HG03460 (cell line): ENCODE results near the gene RASL11A.
"Not testable (repeated sequence)": the region's sequence is repeated elsewhere in the genome, so short reads cannot be mapped to it uniquely, and the experiment has no call there.

Experiments
- ATAC-seq: cut with Tn5 transposase; IDR thresholded peaks from one replicate; pipeline ENCODE4 v1.9.1; 2021; ENCODE audit not compliant: unreplicated experiment

RASL11A gene

DNA sequence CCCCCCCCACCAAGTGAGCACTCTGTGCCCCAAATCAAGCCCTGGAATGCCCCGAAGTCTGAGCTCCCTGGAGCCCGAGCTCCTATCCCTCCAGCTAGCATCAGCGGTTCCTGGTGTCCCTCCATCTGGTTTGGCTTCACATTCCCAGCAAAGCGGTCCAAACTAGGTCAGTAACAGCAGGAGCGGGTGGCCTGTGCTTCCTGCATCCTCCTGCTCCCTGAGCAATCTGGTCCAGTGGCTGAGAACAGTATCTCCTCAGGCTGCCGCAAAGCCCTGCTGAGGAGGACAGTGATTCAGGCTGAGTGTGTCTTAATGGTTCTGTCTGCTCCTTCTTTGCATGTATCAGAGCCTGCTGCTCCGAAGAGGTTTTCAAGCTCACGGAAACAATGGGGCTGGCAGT is 25.9 kb downstream of the RASL11A start:
- ATAC-seq: no peak

DNA sequence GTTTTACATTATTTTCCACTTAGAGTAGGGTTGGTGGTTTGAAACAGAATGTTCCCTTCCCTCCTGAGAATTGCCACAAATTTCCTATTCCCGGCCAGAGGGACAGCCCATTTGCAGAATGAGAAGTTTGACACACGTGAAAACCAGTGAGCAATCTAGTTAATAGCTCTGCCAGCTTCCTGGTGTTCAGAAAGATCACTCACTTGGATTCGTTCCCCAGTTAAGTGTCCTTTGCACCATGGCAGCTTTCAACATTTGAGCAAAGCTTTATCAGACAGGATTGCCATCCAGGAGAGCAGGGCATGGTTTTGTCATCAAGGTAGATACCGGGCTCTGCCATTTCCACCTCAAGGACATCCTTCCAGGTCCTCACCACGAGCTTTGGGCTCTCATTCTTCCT is 28.2 kb downstream of the RASL11A start:
- no peak for ATAC-seq

DNA sequence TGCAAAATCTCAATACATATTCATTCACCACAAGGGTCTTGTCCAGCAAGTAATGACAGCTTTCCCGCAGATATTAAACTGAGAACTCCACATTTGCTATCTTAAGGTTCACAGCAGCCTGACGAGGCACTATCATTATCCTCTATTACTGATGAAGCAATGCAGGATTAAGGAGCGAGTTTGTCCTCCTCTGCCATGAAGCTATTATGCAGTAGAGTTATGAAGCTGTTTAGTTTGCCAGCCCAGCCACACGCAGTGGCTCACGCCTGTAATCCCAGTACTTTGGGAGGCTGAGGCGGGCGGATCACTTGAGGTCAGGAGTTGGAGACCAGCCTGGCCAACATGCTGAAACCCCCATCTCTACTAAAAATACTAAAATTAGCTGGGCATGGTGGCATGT is 29.8 kb downstream of the RASL11A start:
- not testable (repeated sequence) for ATAC-seq

DNA sequence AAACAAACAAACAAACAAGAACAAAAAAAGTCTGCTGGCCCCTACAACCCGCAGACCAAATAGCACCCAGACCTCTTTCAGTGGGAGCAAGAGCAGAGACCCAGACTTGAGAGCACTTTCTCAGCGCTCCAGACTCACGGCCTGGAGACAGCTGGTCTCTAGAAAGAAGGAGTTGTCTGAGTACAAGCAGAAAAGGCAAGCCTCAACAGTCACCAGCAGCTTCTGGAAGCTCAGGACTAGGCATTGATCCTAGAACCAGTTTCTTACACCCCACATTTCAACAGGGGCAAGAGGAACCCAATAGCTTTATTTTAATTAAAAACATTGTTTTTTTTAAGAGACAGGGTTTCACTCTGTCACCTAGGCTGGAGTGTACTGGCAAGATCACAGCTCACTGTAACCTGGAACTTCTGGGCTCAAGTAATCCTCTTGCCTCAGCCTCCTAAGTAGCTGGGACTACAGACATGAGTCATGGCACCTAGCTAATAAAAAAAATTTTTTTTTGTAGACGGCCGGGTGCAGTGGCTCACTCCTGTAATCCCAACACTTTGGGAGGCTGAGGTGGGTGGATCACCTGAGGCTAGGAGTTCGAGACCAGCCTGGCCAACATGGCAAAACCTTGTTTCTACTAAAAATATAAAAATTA is 30.4 kb downstream of the RASL11A start:
- ATAC-seq: no peak

DNA sequence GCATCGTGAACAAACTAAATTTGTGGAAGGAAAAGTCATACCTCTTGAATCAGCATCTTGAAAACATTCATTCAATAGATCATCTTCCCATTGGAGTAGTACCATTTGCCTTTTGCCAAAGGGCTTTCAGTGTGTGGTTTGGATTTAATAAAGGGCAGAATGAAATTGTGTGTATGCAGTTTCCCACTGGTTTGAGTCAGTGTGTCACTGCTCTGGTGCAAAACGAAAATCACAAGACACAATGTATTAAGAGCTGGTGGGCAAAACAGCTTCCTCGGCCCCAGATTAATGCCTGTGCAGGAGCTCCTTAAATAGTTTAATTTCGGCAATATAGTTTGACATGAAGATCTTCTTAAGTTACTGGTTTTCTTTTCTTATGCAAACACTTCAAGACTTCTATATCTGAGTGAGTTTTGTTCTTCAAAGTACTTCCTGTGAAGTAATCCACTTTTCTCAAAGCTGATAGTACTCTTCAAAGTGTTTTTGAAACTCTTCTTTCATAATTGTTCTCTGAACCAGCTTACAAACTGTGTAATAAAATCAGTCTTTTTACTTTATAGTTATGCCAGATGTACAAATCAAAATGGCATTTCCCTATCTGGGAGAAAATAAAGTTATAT is 32.1 kb downstream of the RASL11A start:
- ATAC-seq: no peak

DNA sequence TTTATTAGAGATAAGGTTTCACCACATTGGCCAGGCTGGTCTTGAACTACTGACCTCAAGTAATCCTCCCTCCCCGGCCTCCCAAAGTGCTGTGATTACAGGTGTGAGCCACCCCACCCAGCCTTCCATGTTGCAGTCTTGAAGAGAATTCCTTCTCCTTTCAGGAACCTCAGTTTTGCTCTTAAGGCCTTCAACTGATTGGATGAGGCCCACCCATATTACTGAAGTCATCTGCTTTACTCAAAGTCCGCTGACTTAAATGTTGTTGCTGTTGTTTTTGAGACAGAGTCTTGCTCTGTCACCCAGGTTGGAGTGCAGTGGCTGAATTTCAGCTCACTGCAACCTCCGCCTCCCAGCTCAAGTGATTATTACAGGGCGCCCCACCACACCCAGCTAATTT is 33.5 kb downstream of the RASL11A start:
- ATAC-seq: no peak

DNA sequence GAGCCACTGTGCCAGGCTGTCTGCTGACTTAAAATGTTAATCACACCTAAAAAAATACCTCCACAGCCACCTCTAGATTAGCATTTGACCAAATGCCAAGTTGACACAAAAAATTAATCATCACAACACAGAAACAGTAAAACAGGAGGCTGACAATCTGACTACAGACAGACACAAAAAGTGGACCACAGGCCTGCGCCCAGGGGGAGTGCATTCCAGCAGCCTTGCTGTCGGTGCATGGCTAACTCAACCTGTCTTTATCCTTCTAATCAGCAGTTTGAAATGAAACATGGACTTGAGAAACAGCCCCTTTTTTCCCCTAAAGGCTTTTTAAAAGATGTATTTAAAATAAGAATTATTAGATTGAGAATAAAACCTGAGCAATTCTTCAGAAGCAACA is 34.0 kb downstream of the RASL11A start:
- ATAC-seq: no peak

DNA sequence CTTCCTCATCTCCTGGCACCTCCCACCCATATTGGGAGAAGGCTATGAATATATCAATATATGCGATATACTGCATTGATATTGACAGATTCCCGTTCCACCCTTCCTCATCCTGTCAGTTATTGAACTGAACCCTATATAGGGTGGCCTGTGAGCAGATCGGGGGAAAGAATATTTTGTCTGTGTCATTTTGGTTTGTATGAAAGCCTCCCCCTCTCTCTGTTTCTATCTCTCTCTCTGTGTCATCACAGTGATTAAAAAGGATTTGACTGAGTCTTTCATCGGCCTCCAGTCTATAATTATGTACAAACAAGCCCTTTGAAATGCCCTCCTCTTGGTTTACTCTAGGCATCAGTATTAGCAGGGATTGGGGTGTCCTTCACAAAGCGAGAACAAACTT is 35.7 kb downstream of the RASL11A start:
- ATAC-seq: no peak

DNA sequence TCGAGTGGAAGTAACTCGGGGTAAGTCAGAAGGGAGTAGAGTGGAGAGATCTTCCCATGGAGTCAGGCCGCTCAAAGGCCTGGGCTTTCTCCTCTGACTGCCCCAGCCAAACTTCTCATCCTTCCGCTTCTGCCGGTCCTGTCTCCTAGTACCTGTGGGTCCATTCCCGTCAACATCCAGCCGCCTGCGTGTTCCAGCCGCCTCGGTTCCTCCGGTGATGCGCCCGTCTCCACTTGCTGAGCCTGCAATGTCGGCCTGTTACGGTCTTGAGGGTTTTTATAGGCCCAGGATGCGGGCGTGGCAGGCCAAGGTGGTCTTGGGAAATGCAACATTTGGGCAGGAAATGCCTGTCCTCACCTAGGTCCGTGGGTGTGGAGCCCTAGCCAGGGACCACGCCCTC is 38.3 kb downstream of the RASL11A start:
- ATAC-seq: no peak

DNA sequence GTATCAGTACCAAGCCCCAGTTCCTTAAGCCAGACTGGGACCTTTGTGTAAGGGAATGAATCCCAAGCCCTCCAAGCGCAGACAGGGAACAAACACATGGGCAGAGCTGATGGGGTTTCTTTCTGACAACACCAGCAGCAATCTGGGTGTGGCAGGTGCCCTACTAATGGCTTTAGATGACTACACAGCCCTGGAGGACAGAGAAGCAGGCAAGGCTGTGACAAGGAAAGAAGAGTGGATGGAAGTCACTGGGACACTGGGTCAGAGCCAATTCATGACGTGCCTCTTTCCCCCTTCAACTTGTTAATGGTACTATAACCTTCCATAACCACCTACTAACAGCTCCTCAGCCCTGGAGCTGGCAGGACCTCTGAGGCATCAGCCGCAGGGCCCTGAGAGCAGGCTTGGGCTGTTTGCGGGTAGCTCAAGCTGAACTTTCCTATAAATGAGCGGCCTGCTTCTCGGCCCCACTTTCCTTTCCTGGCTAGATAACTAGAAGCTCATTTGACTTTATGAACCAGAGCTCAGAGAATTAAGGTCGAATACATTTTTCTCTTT is 38.9 kb downstream of the RASL11A start:
- no peak for ATAC-seq

DNA sequence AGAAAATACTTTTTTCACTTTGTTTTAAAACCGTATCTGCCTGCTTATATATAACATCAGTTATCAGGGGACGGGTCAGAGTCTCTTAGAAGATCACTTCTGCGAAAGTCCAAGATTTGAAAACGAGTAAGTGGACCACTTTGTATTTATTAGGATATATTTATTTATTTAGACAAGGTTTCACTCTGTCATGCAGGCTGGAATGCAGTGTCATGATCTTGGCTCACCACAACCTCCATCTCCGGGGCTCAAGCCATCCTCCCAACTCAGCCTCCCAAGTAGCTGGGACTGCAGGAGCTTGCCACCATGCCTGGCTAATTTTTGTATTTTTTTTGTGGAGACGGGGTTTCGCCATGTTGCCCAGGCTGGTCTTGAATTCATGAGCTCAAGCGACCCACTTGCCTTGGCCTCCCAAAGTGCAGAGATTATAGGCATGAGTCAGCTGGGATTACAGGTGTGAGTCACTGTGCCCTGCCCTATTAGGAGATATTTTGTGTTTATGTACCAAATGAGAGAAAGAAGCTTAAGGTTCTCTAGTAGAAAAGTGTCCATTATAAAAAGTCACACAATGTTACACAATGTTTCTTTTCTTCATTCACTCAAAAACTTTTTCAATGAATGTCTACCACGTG is 39.5 kb downstream of the RASL11A start:
- ATAC-seq: no peak

DNA sequence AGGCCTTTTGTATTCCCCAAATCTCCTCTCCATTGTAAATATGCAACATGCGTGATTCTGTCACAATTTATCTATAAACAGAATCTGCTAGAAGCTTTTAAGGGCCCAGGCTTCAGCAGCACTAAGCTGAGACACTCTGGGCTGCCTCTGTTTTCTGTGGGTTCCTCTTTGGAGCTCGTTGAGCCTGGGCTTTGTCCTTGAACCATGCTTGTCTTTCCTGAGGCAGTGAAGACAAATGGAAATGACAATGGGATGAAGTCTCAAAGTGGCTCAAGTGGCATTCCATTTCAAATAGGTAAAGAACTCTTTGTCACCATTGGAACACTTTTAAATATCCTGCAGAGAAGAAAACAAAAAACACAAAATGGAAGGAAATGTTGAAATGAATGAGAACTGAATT is 40.3 kb downstream of the RASL11A start:
- ATAC-seq: no peak

DNA sequence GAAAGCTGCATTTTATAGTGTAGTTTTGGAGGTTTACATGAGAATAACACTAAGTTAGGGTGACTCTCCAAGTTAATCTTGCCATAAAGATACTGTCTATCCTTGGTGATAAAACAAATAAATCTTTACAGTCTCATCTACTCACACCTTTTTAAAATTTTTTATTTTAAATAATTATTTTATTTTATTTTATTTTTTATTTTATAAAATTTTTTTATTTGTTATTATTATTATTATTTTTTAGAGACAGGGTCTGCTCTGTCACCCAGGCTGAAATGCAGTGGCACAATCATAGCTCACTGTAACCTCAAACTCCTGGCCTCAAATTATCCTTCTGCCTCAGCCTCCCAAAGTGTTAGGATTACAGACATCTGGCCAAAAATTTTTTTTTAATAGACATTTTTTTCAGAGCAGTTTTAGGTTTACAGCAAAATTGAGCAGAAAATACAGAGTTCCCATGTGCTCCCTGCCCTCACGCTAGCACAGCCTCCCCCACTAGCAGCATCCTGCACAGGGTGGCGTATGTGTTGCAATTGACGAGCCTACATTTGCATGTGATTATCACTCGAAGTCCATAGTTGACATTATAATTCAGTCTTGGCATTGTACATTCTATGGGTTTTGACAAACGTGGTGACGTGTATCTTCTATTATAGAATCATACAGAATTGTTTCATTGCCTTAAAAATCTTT is 41.0 kb downstream of the RASL11A start:
- ATAC-seq: no peak

DNA sequence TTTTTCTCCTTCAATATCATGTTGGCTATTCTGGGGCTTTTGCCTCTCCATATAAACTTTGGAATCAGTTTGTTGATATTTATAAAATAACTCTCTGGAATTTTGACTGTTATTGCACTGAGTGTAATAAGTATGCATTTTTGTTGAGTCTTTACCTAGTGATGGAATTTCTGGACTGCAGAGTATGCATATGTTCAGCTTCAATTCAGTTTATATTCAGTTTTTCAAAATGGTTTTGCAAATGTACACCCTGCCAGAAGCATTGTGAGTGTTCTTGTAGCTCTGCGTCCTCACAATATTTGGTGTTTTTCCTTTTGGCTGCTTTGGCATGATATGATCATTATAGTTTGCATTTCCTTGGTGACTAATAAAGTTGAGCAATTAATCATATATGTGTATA is 43.1 kb downstream of the RASL11A start:
- no peak for ATAC-seq

DNA sequence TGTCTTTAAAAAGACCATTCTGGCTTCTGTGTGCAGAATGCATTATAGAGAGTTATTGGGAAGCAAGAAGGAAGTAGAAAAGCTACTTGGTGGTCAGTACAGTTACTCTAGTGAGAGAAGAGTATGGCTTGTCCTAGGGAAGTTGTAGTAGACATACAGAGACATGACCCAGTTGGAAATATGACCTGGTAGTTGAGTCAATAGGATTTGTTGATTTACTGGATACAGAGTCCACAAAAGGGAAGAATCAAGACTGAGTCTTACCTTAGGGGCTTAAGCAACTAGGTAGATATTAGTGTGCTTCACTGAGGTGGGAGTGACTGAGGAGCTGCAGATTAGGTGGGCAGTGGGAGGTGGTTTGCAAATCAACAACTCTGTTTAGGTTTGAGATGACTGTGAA is 48.8 kb downstream of the RASL11A start:
- no peak for ATAC-seq

DNA sequence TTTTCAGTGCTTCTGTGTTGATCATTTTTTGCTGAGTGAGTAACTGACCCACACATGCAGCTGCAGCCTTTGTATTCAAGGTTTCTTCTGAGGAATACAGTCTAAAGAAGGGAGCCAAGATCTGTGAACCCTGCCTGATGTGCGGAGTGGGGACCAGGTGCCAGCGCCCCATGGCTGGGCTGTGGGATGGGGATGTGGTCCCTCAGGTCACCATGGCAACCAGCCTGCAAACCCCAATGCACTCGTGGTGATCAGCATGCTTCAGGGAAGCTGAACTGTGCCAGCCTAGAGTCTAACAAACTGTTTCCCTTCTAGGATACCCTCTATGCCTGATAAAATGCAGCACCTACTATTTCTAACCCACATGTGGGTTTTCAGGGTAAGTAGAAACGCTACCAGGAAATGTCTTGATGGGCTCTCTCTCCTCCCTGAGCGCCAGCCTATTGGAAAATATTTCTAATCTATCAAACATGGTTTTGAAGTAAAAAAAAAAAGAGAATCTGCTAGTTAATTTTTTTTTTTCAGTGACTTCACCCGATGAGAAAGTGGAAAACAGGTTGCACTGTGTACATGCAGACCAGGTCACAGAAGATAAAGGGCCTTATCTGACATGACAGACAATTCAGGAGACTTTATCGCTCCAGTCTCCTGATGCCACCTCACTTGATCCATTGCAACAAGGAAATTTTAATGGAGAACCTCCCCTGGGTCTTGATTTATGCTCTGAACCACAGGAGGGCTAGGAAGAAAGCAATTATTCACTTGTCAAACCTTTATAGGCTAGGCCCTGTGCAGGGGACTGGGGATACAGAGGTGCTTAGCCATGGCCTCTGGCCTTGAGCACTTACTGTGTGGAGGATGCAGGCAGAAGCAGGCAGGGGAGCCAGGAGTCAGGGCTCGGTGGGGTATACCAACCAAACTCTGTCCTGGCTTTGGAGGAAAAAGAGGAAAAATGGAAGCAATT is 51.1 kb downstream of the RASL11A start:
- no peak for ATAC-seq

DNA sequence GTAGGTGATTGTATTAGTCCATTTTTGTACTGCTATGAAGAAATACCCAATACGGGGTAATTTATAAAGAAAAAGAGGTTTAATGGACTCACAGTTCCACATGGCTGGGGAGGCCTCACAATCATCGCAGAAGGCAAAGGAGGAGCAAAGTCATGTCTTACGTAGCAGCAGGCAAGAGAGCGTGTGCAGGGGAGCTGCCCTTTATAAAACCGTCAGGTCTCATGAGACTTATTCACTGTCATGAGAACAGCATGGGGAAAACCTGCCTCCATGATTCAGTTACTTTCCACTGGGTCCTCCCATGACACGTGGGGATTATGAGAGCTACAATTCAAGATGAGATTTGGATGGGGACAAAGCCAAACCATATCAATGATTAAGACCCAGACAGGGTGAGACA is 51.8 kb downstream of the RASL11A start:
- not testable (repeated sequence) for ATAC-seq
